ENCODE results near the gene FLNA.
A peak's percentile ranks its signal among the peaks of the same experiment; 100 is the strongest.

Gene FLNA

DNA sequence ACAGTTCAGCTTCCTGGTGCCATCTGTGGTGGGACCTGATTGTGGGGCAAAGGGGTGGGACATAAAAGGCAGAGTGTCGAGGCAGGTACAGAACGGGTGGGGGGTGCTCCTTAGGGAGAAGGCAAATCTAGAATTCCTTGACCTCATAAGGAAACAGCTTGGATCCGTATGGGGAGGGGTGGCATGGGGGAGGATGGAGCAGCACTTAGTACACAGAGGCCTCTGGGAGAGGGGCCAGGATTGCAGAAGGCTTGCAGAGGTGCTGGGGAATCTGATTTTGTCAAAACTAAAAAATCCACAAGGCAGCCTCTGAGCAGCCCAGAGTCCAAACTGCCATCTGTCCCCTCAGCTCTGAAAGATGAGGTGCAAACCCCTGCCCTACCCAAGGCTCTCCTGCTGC lies 2.3 kb upstream of the FLNA start:
- no peak for DNase-seq

DNA sequence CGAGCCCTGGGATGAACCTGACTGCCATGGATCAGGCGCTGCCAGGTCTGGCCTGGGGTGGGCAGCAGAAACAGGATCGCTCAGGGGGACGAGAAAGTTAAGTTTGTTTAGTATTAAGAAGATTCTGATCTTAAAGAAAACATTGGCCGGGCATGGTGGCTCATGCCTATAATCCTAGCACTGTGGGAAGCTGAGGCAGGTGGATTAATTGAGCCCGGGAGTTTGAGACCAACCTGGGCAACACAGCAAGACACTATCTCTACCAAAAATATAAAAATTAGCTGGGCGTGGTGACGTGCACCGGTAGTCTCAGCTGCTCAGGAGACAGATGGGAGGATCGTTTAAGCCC lies 696 bp upstream of the FLNA start:
- no peak for DNase-seq

DNA sequence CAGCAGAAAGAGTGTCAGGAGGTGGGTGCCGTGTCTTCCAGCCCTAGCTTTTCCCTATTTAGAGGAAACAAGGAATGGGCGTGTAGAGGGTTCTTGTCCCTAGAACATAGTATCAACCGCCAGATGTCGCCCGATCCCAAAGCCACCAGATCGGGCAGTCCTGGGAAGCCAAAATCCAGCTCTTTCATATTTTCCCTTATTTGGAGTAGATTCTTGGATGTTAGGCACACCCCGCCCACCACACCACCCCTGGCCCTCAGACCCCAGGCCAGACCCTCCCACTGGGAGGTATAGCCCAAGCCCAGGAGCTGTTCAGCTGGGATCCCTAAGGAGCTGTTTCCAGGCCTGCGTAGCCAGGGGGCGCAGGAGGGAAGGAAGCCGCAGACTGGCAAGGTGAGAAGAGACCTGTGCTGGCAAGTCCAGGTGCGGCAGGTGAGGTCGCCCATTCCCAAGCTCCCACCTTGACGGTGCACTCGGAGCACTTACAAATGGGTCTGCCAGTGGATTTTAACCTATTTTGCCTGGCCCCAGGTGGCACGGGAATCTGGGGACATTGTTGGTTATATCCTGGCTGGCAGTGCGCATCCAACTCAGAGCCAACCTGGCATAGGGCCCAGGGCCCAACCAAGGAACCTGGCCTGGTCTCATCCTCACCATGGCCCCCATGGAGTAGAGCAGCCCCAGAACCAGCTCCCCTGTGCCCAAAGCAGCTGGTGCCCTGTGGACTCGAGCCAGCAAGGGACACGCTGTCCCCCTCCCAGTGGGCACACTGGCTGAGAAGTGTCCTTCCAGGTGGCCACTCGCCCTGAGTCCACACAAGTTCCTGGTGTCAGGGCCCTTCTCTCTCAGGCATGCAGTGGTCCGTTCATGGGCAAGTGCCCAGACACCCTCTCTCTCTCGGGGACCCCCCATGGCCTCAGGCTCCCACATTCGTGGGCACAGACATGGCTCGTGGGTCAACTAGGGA lies 811 bp downstream of the FLNA start:
- DNase-seq: no peak

DNA sequence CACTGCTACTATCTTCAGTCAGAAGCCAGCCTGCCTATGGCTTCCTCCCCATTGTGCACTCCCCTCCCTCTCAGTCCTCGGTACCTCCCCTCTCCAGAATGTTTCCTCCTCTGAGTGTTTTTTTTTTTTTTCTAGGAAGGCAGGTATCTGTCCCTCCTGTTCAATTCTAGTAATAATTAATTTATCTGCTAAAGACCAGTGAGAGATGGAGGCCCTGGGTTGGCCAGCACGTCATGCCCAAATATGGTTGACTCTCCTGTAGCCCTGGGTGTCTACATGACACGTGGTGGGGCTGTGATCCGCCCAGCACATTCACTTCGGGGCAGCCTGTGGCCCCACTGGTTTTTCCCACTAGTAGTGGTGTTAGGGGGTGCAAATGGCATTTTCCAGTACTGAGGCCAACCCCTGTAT lies 1.8 kb downstream of the FLNA start:
- no peak for DNase-seq

DNA sequence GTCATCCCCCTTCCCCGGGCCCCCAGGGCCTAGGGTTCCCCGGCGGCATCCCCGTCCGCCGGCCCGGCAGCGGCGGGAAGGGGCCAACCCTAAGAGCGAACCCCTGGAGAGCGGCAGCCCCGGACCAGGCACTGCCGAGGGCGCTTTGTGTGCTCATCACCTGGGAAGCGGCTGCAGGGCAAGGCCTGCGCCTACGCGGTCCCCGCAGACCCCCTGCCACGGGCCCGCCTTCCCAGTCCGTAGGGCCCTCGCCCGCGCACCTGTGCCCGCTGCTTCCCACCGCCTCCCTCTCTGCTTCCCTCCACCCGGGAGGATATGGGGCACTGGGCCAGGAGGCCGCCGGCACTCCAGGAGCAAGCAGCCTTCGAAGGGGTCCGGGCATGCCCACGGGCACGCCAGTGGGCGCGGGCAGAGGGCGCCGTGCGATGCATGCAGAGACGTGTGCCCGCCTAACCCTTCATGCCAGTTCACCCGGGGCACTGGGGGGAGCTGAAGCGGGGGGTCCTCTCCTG lies 2.6 kb downstream of the FLNA start:
- DNase-seq: no peak

DNA sequence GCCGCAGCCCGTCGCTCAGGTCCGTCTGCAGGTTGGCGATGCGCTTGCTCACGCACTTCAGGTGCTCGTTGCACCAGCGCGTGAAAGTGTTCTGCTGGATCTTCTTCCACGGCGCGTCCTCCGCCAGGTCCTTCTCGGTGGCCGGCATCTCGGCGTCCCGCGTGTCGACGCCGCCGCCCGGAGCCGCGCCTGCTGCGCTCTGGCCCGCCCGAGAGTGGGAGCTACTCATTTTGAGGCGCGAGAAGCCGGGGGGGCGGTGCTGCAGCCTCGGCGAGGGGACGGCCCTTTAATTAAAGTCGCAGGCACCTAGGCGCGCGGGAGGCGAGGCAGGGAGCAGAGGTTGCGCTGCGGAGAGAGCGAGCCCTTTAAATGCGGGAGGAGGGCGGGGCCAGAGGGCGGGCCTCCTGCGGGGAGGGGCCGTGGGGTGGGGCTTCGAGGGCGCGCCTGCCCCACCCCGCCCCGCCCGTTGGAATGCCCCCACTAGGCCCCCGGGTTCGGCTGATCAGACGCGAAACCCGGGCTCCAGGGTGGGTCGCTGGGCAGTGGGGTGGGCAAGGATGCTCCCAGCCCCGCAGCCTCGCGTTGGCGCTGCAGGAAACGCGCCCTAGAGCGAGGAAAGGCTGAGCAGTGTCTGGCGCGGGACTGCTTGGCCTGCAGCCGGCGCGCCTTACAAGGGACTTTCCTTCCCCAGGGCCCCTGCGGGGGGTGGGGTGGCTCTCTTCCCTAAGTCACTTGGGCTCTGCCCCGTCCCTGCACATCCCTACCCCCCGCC lies 3.2 kb downstream of the FLNA start:
- DNase-seq: peak; percentile 83

DNA sequence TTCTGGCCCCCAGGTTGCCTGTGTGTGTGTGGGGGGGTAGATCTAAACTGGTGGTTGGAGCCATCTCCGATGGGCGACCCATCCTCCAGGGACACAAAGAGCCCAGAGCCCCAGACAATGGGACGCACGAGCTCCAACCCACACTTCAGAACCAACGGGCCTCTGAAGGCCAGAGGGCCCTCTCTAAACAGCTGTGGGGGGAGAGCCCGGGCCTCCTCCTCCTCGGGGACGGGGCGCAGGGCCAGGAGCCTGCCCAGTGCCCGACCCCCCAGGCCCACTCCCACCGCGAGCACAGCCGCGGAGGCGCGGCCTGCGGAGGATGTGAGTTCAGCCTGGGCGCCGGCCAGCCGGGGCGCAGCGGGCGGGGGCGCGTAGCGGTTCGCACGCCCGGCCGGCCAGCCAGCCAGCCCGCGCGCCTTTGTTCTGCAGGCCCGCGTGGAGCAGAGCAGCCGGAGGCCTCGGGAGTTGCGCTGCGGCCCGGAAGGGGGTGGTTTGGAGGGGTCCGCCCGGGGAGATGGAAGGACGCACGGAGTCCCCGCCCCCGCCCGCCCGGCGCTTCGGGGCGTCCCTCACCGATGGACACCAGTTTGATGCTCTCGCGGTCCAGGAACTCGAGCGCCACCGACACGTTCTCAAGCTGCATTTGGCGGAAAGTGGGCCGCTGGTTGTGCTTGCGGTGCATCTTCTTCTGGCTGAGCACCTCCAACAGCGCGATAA lies 4.0 kb downstream of the FLNA start:
- no peak for DNase-seq

DNA sequence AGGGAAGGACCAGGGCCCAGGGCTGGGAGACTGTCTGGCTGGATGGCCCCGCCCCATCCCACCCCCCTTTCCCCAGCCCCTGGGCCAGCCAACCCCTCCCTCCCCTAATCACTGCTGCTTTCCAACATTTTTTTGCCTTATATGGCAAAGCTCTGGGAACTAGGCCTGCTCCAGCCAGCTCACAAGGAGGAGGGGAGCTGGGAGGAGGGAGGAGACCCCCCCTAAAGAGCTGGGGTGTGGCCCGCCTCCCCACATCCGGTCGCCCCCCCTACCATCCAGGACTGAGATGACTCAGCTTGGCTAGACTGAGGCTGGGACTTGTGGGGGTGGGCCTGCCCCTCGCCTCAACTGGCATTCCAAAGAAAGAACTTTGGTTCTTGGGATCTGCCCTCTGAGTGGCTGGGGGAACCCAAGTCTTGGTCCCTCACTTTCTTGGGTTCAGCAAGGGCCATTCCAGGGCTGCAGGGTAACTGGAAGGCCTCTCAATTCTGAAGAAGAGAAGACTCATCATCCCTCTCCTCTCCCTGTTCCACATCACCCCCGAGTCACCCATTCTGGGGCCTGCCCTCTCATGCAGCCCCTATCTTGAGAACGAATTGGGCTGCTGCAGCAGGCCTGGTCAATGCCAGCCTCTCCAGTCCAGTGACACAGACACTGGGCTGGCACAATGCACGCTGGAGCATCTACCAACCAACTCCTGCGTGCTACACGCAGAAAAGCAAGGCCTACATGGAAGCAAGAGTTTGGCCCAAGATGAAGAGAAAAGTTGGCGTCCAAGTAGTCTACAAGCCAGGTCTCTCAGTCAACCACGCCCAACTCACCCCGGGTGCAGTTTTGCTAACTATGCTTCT lies 4.8 kb downstream of the FLNA start:
- DNase-seq: peak; percentile 68

DNA sequence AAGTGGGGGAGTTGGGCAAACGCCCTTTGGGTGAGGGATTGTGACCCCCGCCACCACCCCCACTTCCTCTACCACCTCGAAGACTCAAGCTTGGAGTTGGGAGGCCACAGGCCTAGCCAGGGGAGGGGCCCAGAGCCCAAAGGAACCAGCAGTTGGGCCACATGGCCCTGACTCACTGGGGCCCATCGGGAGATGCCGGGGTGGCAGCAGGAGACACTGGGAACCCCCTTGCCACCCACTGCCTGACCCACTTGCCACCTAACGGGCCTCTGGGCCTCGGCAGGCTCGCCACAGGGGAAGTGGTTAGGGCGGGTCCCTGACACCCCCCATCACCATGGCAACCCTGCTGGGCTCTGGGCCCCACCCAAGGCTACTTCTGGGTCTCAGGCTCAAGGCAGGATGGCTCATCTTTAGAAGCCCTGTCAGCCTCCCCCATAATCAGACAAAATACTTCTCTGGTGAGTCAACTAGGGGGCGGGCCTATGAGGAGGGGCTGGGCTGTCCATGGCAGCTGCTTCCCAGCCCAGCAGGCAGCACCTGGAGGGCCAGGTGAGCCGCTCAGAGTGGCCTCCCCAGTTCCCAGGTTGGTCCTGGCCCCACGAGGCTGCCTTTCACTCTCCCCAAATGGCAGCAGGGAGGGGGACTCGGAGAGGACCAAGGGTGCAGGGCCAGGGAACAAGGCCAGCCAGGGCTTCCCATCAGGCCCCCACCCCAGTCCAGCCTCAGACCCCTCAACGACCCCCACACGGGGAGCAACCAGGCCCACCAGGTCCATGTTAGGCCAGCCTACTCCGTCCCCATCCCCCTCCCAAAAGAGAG lies 5.6 kb downstream of the FLNA start:
- DNase-seq: peak; percentile 90

DNA sequence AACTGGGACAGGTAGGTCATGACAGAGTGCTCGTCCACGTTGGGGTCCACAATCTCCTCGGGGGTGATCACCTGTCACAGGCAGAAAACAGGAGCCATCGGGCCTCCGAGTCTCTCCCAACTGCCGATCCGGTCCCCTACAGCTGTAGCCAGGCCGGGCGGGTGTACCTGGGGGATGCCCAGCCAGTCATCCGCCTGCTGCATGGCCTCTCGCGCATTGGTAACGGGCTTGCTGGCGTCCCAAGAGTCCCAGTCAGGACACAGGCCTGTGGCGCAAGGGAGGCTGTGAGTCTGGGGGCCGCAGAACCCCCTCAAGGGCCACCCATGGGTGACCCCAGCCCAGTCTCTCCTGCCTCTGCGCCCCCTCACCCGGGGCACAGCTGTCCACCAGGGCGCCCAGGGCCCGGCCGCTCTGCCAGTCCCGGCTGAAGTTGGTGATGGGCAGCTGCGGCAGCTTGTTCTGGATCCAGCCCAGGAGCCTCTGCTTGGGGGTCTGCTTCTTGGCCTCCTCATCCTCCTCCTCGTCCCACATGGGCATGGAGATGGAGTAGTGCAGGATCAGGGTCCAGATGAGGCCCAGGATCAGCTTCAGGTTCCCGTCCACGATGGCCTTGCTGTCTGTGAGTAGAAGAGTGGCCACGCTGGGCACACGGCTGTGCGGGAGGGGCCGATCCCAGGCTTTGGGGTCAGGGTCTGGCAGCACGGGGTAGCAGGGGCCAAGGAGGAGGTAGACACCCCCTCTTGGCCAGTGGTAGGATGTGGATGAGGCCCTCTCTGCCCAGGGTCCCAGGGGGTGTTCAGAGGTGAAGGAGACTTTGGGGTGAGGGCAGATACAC lies 6.7 kb downstream of the FLNA start:
- DNase-seq: no peak

DNA sequence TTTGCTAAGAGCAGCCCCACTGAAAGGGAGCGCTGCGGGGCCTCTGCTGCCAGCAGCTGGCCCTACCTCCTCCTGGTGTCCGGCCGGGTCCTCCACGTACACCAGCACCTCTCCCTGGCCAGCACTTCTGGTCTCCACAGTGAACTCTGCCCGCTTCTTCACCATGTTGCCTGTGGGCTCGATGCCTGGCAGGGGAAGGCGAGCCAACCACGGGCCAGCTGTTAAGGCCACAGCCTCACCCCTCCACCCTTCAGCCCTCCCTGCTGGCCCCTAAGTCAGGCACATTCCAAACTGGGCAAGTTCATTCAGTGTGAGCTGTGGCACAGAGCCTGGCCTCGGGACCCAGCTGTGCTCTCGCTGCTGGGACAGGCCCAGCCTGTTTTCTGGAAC lies 7.8 kb downstream of the FLNA start:
- DNase-seq: no peak

DNA sequence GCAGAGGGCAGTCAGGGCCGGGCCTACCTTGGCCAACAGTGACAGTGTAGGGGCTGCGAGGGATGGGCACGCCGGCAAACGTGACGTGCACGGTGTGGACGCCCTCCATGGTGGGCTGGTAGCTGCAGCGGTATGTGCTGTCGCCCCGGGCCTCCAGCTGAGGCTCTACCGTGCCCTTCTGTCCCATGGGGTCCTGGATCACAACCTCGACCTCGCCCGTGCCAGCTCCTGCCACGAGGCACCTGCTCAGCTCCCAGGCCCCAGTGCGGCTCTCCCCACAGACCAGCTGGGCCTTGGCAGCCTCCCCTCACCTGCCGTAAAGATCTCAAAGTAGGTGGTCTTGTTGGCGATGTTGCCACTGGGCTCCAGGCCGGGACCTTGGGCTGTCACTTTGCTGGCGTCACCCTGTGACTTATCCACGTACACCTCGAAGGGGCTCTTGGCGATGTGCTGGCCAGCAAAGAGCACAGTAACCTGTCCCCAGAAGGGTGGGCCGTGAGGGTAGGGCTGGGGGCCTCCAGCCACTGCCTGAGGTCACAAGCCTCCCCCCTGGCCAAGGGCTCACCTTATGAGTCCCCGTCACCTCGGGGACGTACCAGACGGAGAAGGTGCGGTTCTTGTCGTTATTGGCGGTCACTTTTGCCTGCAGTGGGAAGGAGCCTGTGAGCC lies 8.3 kb downstream of the FLNA start:
- no peak for DNase-seq

DNA sequence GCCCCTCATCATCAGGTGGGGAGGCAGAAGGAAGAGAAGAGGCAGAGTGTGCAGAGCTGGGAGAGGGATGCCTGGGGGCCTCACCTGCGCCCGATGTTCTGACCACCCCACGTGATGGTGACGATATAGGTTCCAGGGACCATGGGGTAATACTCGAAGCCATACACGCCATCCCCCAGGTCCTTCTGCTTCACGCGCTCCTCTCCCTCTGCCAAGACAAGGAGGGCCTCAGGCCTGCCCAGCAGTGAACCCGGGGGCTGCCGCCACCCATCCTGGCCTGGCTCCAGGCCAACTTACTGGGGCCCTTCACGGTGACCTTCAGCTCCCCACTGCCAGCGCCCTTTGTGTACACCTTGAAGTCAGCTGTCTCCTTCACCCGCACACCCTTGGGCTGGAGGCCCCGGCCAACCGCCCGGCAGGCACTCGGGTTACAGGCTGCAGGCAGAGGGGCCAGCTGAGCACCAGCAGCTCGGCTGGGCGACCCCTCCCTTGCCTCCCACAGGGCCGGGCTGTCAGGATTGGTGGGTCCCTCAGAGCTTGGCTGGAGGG lies 9.3 kb downstream of the FLNA start:
- DNase-seq: no peak

DNA sequence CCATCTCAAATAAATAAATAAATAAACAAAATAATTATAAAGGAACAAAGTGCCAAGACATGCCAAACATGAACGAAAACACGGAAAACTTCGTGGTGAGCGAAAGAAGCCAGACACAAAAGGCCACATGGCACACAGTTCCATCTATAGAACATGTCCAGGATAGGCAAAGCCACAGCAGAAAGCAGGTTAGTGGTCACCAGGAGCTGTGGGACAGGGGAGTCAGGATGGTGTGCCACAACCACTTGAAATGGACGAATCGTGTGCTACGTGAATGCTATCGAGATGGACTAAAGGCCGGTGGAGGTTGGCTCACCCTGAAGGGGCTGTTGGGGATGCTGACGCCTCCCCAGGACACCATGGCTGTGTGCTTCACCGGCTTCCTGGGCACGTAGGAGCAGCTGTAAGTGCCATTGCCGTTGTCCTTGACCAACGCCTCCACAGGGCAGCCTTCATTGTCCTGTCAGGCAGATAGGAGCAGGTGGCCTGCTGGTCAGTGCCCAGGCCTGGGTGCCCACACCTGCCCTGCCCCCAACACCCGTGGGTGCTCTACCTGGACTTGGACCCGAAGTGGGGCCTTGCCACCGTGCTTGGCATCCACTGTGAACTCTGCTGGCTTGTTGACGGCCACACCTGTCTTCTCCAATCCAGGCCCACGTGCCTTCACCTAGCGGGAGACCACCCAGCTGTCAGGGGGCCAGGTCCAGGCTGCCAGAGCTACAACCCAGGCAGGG lies 10.6 kb downstream of the FLNA start:
- DNase-seq: no peak

DNA sequence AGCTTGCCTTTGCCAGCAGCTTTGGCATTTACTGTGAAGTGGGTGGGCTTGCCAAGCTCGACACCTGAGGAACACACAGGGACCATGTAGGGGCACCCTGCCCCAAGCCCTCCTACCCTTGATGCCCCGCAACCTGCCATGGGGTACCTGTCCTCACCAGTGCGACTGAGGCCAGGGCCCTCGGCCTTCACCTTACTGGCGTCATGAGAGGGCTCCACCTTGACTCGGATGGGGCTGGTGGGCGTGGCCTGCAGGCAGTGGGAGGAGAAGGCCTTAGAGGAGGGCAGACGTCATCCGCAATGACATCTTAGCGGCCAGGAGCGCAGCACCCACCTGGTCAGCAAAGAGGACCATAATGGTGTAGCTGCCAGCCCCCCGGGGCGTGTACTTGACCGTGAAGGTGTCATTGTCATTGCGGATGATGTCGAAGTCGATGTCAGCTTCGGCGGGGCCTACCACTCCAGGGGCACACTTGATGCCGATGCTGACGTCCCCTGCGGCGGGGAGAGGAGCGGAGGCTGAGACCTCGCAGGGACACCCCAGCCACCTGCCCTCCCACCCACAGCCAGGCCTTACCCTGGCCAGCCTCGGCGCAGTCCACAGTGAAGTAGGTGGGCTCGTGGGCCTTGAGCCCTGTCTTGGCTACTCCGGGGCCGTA lies 12.2 kb downstream of the FLNA start:
- no peak for DNase-seq

DNA sequence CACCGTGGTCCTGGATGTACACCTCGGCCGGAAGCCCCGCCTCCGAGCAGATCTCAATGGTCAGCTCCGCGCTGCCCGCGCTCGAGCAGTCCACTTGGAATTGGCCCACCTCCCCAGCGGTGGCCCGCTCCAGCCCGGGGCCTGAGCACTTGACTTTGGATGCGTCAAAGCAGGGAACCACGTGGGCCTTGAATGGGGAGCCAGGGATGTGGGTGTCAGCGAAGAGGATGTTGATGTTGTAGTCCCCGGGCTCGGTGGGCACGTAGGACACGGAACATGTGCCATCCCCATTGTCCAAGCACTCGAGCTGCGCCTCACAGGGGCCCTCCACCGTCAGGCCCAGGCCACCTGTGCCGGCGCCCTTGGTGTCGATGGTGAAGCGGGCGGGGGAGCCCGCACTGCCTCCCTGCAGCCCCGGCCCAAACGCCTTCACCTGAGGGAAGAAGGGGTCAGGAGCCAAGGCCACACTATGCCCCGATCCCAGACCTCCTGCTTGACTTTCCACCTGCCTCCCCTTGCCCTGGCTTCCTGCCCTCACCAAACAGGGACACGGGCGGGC lies 14.2 kb downstream of the FLNA start:
- DNase-seq: no peak

DNA sequence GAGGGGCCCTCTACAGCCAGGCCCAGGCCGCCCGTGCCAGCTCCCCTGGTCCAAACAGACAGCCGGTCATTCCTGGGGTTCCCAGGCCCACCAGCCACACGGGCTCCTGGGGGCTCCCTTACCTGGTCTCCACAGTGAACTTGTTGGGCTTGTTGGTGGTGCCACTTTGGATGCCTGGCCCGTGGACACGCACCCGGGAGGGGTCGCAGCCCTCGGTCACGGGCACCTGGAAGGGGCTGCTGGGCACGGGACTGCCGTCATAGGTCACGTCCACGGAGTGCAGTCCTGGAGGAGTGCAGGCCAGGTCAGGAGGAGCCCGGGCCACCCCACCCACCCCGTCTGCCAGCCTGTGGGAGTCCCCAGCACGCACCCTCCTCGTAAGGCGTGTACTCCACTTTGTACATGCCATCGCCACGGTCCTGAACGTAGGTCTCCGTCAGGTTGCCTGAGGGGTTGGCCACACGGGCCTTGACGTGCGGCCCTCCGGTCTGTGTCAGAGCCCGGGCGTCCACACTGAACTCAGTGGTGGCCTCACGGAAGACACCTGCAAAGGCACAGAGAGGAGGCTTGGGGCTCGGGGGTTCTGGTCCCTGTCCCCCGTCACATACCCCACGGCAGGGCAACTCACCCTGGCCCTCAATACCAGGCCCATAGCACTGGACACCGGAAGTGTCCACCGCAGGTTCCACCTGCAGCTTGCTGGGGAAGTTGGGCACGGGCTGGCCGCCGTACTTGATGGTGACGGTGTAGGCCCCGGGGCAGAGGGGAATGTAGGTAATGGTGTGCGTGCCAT lies 14.9 kb downstream of the FLNA start:
- DNase-seq: no peak

Measured in T-helper 9 cell (primary cell).